Suprapubic skin (tissue), 4 donors: ENCODE data around the gene DKKL1. TPM values are rescaled to one million over a fixed set of nuclear protein-coding genes. Genes with fewer than 3 reads are reported as not detected.

ENCODE experiments used
- DNase-seq, 2 donors: peaks; one replicate each; pipeline ENCODE4 v3.0.0-alpha.2; 2019; ENCODE audit warnings: low spot score in 2 of 2
- H3K27ac ChIP-seq: fragments of 200-600 bp; sonication (generic); one replicate; pipeline ENCODE4 v1.5.1; 2019
- H3K27me3 ChIP-seq: fragments of 200-600 bp; sonication (generic); one replicate; pipeline ENCODE4 v1.5.1; 2019
- H3K36me3 ChIP-seq: fragments of 200-600 bp; sonication (generic); one replicate; pipeline ENCODE4 v1.5.1; 2019
- H3K4me1 ChIP-seq: fragments of 200-600 bp; sonication (generic); one replicate; pipeline ENCODE4 v1.5.1; 2019
- H3K4me3 ChIP-seq: fragments of 200-600 bp; sonication (generic); one replicate; pipeline ENCODE4 v1.5.1; 2019; ENCODE audit warnings: mild to moderate bottlenecking
- H3K9me3 ChIP-seq: fragments of 200-600 bp; sonication (generic); one replicate; pipeline ENCODE4 v1.5.1; 2019
- CTCF ChIP-seq, 2 donors: fragments of 200-600 bp in 1 of 2; fragments of 450-650 bp in 1 of 2; sonication (generic) in 1 of 2; IDR thresholded peaks; one replicate each; pipeline ENCODE4 v1.5.1; 2016 to 2019; ENCODE audit warnings: antibody characterized with exemption in 2 of 2, mild to moderate bottlenecking in 1 of 2, moderate library complexity in 1 of 2
- EP300 ChIP-seq: sonication (generic); formaldehyde crosslinking; IDR thresholded peaks from one replicate; pipeline ENCODE4 v1.6.1; 2017; ENCODE audit warnings: antibody characterized with exemption
- POLR2A ChIP-seq, 2 donors: fragments of 450-650 bp; IDR thresholded peaks; one replicate each; pipeline ENCODE4 v1.6.1; 2017; ENCODE audit warnings: antibody characterized with exemption in 2 of 2, mild to moderate bottlenecking in 2 of 2, moderate library complexity in 2 of 2
- POLR2AphosphoS5 ChIP-seq, 3 donors: sonication (generic); formaldehyde crosslinking; IDR thresholded peaks; one replicate each; pipeline ENCODE4 v1.6.1; 2017; ENCODE audit warnings: antibody characterized with exemption in 3 of 3
- WGBS: methylation state at CpG from one replicate; pipeline ENCODE4 v1.1.5; 2018; 5-methylcytosine and 5-hydroxymethylcytosine counted together
- total RNA-seq, 4 donors: library from RNA; depleted of rRNA; stranded (reverse); fragments of >200 nt; gene quantifications; one replicate each; pipeline ENCODE4 v1.1.0, GENCODE V29; 2016

DKKL1 gene
- total RNA-seq, 4 donors from 2014 or later = not detected

- WGBS = 76% methylated on average over 3 of the region's 3 CpGs
- no peak for DNase-seq
These were observed 50.6 kb downstream of the DKKL1 start for GRCh38 chr19:49414256-49414655.

GRCh38 chr19:49415102-49415809 lies 51.6 kb downstream of the DKKL1 start:
- Histone ChIP-seq H3K36me3 (no peaks in the 10 kb centered on the region), H3K4me1 (no peaks in the 10 kb centered on the region), H3K27me3 (peaks cover 49% of the 10 kb centered on the region), H3K27ac (no peak overlapping the region), H3K4me3 (no peak overlapping the region), H3K9me3 (no peaks in the 10 kb centered on the region)
- WGBS = 57% methylated on average over 8 of the region's 15 CpGs
- no peak for TF ChIP-seq POLR2A (IDR thresholded peaks at IDR 0.05)
- TF ChIP-seq CTCF (IDR thresholded peaks at IDR 0.05) = no peak
- TF ChIP-seq POLR2AphosphoS5 (IDR thresholded peaks at IDR 0.05) = no peak
- no peak for TF ChIP-seq EP300
- DNase-seq = no peak

More at GRCh38 chr19:49414256-49414655, 50.6 kb downstream of the DKKL1 start:
- Histone ChIP-seq H3K4me1 (no peaks in the 10 kb centered on the region), H3K9me3 (no peaks in the 10 kb centered on the region), H3K27ac (no peak overlapping the region), H3K4me3 (no peak overlapping the region), H3K36me3 (no peaks in the 10 kb centered on the region), H3K27me3 (peaks cover 39% of the 10 kb centered on the region)
- no peak for TF ChIP-seq POLR2AphosphoS5 (IDR thresholded peaks at IDR 0.05)
- no peak for TF ChIP-seq CTCF (IDR thresholded peaks at IDR 0.05)
- no peak for TF ChIP-seq POLR2A (IDR thresholded peaks at IDR 0.05)
- TF ChIP-seq EP300 = no peak

- 64% methylated on average over 2 of the region's 2 CpGs for WGBS
- Histone ChIP-seq H3K4me3 (no peak overlapping the region), H3K4me1 (peaks cover 2% of the 10 kb centered on the region), H3K9me3 (no peaks in the 10 kb centered on the region), H3K27ac (no peak overlapping the region), H3K27me3 (peaks cover 55% of the 10 kb centered on the region), H3K36me3 (no peaks in the 10 kb centered on the region)
- no peak for TF ChIP-seq POLR2A (IDR thresholded peaks at IDR 0.05)
- TF ChIP-seq EP300 = no peak
- no peak for TF ChIP-seq POLR2AphosphoS5 (IDR thresholded peaks at IDR 0.05)
- no peak for TF ChIP-seq CTCF (IDR thresholded peaks at IDR 0.05)
- DNase-seq = no peak
These were observed 52.1 kb downstream of the DKKL1 start for GRCh38 chr19:49415810-49416200.

GRCh38 chr19:49417088-49417487 lies 53.4 kb downstream of the DKKL1 start:
- 68% methylated on average over 2 of the region's 7 CpGs for WGBS

More at GRCh38 chr19:49417088-49417487, 53.4 kb downstream of the DKKL1 start:
- TF ChIP-seq POLR2AphosphoS5 (IDR thresholded peaks at IDR 0.05) = no peak
- TF ChIP-seq POLR2A (IDR thresholded peaks at IDR 0.05) = no peak
- TF ChIP-seq EP300 = no peak
- TF ChIP-seq CTCF (IDR thresholded peaks at IDR 0.05) = no peak
- Histone ChIP-seq H3K36me3 (no peaks in the 10 kb centered on the region), H3K27ac (no peak overlapping the region), H3K4me3 (no peak overlapping the region), H3K27me3 (peaks cover 67% of the 10 kb centered on the region), H3K4me1 (peaks cover 12% of the 10 kb centered on the region), H3K9me3 (no peaks in the 10 kb centered on the region)
- DNase-seq = no peak
